GM12801 (cell line): ENCODE measurements around the gene COL23A1.

ENCODE experiments used
- CTCF ChIP-seq: IDR thresholded peaks from one replicate; pipeline ENCODE4 v1.5.1; 2011; ENCODE audit warnings: control low read depth; ENCODE audit not compliant: insufficient read length; ENCODE audit errors: extremely low read depth

Gene COL23A1

GRCh38 chr5:178527458-178528307 is 62.5 kb downstream of the COL23A1 start:
- no peak for TF ChIP-seq CTCF

- TF ChIP-seq CTCF, result no peak
Measured at GRCh38 chr5:178526773-178527457, 63.3 kb downstream of the COL23A1 start.

- no peak for TF ChIP-seq CTCF
Measured at GRCh38 chr5:178525906-178526732, 64.1 kb downstream of the COL23A1 start.

- no peak for TF ChIP-seq CTCF
Measured at GRCh38 chr5:178524093-178524882, 65.9 kb downstream of the COL23A1 start.

GRCh38 chr5:178522361-178522760 is 67.8 kb downstream of the COL23A1 start:
- no peak for TF ChIP-seq CTCF

- no peak for TF ChIP-seq CTCF
Measured at GRCh38 chr5:178520851-178521250, 69.3 kb downstream of the COL23A1 start.

GRCh38 chr5:178519804-178520203 is 70.4 kb downstream of the COL23A1 start:
- no peak for TF ChIP-seq CTCF
